ENCODE results near the gene RUVBL1.
A peak's percentile ranks its signal among the peaks of the same experiment; 100 is the strongest.

RUVBL1 gene

GRCh38 chr3:128083396-128083795 is 40.2 kb downstream of the RUVBL1 start:
- DNase-seq (ENCODE audit: low read depth in 2 of 2) = no peak

DNA sequence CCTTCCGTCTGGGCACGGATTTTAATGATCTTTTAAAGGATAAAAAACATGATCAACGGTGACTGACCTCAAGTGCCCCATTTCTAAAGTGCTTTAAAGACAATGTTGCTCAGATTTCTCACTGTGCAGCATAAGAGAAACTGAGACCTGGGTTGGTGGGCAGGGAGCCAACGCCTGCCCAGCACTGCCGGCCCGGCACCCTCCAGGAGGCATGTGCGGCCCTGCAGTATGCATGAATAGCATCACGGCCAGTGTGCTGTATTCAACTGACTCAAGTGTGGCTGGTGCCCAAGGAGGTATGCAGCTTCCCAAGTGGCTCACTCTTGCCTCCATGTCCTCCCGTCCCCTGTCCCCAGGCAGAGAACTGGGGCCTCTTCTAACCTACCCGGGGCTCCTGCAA is 41.1 kb downstream of the RUVBL1 start:
- no peak for DNase-seq (ENCODE audit: low read depth in 2 of 2)

DNA sequence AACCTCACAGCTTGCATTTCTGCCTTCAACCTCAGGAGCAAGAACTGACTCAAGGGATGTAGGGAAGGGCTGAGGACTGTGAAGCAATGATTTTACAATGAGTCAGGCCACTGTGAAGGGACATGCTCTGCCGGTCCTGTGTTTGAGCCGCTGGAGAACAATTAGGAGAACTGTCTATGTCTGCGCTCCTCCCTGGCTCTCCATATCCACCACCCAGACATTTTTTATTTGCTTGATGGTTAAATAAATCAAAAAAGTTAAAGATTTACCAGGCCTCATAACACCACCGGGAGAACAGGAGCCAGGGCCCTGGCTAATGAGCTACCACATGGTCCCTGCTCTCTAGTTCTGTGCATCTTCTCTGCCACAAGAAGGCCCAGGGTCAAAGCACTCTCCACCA is 41.8 kb downstream of the RUVBL1 start:
- DNase-seq (ENCODE audit: low read depth in 2 of 2) = no peak

GRCh38 chr3:128081226-128081625 is 42.4 kb downstream of the RUVBL1 start:
- no peak for DNase-seq (ENCODE audit: low read depth in 2 of 2)

DNA sequence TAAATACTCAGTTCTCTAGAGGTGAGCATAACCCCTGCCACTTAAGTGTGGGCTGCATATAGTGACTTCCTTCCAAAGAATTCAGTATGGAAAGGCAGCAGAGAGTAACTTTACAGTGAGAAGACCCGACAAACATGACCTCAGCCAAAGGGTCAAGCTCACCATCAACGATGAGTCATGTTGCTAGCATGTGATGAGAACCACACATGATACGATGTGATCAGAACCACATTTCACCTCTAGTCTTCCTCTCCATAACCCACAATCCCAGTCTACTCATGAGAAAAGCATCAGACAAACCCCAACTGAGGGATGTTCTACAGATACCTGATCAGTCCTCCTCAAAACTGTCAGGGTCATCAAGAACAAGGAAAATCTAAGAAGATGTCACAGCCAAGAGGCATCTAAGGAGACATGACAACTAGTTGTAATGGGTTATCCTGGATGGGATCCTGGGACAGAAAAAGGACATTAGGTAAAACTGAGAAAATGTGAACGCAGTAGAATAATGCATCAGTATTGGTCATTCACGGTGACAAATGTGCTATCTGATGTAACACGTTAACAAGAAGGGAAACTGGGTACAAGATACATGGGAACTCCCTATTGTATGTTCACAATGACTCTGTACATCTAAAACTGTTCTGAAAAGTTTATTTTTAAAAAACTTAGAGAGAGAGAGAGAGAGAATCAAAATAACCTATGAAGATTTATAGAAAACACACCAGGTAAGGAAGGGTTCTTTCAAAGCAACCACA is 43.1 kb downstream of the RUVBL1 start:
- peak; percentile 76 for DNase-seq (ENCODE audit: low read depth in 2 of 2)

DNA sequence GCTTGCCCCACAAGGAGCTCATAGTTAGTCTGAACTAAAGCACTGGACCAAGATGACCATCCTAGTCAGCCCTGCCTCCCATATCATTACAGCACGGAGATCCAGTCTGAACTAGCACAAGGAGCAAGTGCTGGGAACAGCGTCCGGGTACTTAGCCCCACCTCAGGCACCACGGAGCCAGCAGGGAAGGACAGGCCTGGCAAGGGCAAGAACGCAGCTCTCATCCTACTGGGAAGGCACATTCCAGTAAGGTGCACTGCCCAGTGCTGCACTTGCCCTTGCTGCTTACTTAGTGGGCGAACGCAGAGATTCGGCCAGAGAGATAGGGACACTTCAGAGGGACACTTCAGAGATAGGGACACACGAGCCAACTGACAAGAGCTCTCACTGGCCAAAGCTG is 43.8 kb downstream of the RUVBL1 start:
- no peak for DNase-seq (ENCODE audit: low read depth in 2 of 2)

GRCh38 chr3:128078875-128079274 is 44.7 kb downstream of the RUVBL1 start:
- no peak for DNase-seq (ENCODE audit: low read depth in 2 of 2)

DNA sequence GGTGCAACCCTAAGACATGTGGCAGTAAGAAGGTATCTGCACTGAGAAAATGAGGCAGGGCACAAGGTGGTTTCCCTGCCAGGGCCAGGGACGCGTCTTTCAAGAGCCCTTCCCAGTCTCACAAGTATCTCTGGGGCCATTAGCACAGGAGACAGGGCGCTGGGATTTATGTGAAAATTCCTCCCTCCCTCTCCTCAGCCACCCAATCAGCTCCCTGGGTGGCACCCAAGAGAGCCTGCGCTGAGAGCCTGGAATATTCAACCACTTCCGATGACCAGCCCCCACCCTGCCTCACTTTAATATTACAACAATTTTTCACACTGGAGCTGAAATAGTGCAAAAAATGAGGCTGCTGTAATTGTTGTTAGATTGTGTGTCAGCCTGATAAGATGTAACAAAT is 45.3 kb downstream of the RUVBL1 start:
- no peak for DNase-seq (ENCODE audit: low read depth in 2 of 2)

DNA sequence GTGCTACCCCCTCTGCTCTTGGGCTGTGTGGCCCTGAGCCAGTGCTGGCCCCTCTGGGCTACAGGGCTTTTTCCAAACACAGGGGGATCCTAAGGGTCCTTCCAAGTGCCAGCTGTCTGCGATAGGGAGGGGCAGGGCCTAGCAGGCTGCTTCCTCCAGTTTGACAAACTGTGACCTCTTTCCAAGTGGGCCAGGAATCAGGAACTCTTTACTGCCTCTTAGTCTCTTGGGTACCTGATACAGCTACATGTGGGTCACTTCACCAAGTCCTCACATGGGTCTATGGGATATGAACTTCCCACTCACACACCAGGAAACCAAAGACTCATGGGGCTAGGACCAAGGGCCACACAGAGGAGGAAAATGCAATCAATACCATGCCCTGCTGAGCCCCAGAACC is 45.9 kb downstream of the RUVBL1 start:
- no peak for DNase-seq (ENCODE audit: low read depth in 2 of 2)

GRCh38 chr3:128077202-128077624 is 46.4 kb downstream of the RUVBL1 start:
- DNase-seq (ENCODE audit: low read depth in 2 of 2) = no peak

GRCh38 chr3:128076483-128077201 is 47.0 kb downstream of the RUVBL1 start:
- DNase-seq (ENCODE audit: low read depth in 2 of 2) = no peak

DNA sequence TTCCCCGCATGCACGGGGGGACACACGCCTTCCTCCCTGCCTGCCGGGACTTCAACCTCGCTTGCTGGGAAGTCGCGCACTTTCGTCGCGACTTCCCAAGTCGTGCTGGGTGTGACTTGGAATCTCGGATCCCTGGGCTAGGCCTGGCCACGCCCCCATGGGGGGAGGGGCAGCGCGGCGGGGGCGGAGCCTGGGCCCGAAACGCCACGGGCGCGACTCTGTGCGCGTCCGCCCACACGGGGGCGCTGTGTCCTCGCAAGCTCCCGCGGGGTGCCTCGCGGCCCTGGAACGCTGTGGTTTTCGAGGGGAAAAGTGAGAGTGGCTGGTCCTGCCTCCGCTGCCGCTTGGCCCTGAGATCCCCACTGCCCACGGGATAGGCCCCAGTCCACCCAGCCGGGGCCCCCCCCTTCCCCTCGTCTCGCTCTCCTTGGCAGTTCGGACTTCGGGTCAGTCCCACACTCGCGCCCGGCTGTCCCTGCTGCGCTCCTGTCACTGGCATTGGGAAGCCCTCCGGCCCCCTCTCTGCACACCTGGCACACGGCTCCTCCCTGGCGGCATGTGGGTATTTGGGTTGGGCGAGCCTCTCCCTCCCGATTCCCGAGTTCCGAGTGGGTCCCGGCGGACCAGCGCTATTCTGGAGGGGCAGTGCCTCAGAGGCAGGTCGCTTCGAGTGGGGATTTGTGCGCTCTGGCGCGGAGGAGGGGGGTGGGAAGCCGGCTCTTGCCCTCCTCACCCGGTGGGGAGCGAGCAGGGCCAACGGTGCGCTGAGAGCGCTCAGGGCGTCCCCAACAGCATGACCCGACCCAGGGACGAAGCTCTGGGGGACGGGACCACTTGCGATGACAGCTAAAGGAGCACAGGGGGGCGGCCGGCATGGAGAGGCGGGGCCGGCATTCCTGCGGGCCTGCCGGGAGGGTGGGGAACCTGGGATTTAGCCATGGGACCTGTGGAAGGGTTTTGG is 47.8 kb downstream of the RUVBL1 start:
- DNase-seq (ENCODE audit: low read depth in 2 of 2) = peak; percentile 54

GRCh38 chr3:128074851-128075521 is 48.6 kb downstream of the RUVBL1 start:
- no peak for DNase-seq (ENCODE audit: low read depth in 2 of 2)

DNA sequence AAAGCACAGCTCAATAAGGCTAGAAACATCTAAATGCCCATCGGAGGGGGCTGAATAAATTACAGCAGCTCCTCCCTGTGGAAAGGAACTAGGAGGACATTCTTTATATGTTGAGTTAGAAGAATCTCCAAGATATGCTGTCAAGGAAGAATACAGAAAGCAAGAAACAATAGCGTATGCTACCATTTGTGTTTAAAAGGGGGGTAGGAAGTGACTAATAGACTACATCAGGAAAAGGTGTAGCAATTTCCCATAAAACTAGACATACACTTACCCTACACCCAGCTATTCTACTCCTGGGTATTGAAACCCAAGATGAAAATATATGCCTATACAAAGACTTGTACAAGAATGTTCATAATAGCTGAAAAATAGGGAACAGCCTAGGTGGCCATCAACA is 49.8 kb downstream of the RUVBL1 start:
- DNase-seq (ENCODE audit: low read depth in 2 of 2) = no peak

GRCh38 chr3:128073185-128073725 is 50.4 kb downstream of the RUVBL1 start:
- DNase-seq (ENCODE audit: low read depth in 2 of 2) = no peak

- DNase-seq (ENCODE audit: low read depth in 2 of 2) = no peak
Observed at GRCh38 chr3:128072454-128073184, 51.0 kb downstream of the RUVBL1 start.

DNA sequence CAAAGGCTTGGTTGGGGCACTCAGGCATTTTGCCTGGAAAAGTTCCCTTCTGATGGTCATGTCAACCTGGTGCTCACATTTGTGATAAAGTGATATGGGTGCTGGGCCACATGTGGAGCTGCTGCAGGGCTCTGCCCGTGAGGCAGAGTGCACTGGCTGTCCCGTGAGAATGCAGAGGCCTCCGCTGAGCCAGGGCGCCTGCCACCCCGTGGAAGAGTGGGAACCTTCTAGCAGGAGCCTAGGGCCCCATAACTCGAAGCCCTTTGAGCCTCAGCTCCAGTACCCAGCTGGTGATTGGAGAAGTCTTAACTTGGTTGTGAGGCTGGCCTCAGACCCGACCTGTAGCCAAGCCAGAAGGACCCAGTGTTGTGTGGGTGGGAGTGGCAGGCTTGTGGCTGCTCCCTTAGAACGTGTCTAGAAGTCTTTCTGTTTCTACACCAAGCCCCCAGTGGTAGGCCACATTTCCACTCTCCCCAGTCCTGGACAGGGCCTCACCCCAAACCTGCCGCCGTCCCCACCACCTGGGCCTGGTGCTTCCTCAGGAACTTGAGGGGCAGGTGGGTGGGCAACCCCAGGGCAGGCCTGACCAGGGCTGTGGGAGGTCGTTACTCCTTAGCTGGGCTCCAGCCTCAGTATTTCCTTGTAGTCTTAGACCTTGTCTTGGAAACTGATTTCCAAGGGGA is 51.7 kb downstream of the RUVBL1 start:
- no peak for DNase-seq (ENCODE audit: low read depth in 2 of 2)

DNA sequence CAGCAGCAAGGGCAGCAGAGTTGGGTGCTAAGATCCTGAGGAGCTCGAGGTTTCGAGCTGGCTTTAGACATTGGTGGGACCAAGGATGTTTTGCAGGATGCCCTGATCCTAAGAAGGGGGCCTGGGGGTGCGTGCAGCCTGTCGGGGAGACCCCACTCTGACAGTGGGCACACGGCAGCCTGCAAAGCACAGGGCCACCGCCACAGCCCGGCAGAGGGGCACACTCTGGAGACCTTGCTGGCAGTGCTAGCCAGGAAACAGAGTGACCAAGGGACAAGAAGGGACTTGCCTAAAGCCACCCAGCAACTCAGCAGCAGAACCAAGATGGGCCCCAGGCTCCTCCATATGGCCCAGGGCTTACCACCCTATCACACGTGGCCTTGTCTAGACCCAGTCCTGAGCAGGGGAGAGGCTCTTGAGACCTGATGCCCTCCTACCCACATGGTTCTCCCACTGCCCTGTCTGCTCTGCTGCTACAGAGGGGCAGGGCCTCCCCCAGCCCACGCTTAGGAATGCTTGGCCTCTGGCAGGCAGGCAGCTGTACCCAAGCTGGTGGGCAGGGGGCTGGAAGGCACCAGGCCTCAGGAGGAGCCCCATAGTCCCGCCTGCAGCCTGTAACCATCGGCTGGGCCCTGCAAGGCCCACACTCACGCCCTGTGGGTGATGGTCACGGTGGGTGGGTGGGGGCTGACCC is 52.6 kb downstream of the RUVBL1 start:
- no peak for DNase-seq (ENCODE audit: low read depth in 2 of 2)

DNA sequence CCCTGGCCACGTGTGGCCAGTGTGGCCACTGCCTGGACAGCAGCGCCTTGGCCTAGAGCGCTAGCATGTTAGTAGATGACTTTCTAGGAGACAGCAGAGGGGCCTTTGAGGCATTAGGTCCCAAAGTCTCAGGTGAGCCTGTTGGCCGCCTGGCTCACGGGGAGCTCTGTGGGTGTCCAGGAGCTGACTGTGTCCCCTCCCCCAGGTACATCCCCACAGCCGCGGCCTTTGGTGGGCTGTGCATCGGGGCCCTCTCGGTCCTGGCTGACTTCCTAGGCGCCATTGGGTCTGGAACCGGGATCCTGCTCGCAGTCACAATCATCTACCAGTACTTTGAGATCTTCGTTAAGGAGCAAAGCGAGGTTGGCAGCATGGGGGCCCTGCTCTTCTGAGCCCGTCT is 54.3 kb downstream of the RUVBL1 start:
- no peak for DNase-seq (ENCODE audit: low read depth in 2 of 2)

Measured in fibroblast of skin of left biceps (primary cell).